Stomach (tissue), 9 donors: ENCODE results near the gene MACROD1. TPM values are rescaled to one million over a fixed set of nuclear protein-coding genes. Genes with fewer than 3 reads are reported as not detected.

Experiments used
- DNase-seq, 2 donors: peaks; one replicate each; pipeline versions ENCODE4 v3.0.0 to v3.0.0-alpha.2; 2013 to 2019
- H3K27ac ChIP-seq, 5 donors: fragments of 200-600 bp in 4 of 5; sonication (generic) in 4 of 5; one replicate each; pipeline ENCODE4 v1.5.1; 2013 to 2019; ENCODE audit warnings: mild to moderate bottlenecking in 1 of 5, moderate library complexity in 1 of 5
- H3K27me3 ChIP-seq, 3 donors: fragments of 200-600 bp; sonication (generic); one replicate each; pipeline ENCODE4 v1.5.1; 2017 to 2019; ENCODE audit warnings: mixed run types in 1 of 3
- H3K36me3 ChIP-seq, 4 donors: fragments of 200-600 bp; sonication (generic); 1 replicate in 3 of 4; 2 replicates in 1 of 4; pipeline ENCODE4 v1.5.1; 2016 to 2019
- H3K4me1 ChIP-seq, 4 donors: fragments of 200-600 bp; sonication (generic); one replicate each; pipeline ENCODE4 v1.5.1; 2016 to 2019
- H3K4me3 ChIP-seq, 4 donors: fragments of 200-600 bp; sonication (generic) in 3 of 4; one replicate each; pipeline ENCODE4 v1.5.1; 2016 to 2019; ENCODE audit warnings: mild to moderate bottlenecking in 1 of 4
- H3K9me3 ChIP-seq, 4 donors: fragments of 200-600 bp; sonication (generic); one replicate each; pipeline ENCODE4 v1.5.1; 2016 to 2019
- EP300 ChIP-seq: sonication (generic); formaldehyde crosslinking; IDR thresholded peaks from one replicate; pipeline ENCODE4 v1.6.1; 2017; ENCODE audit warnings: antibody characterized with exemption
- POLR2A ChIP-seq, 4 donors: fragments of 450-650 bp; IDR thresholded peaks; one replicate each; pipeline ENCODE4 v1.6.1; 2016; ENCODE audit warnings: antibody characterized with exemption in 4 of 4, control low read depth in 2 of 4, mild to moderate bottlenecking in 1 of 4, moderate library complexity in 1 of 4
- POLR2AphosphoS5 ChIP-seq, 3 donors: sonication (generic); formaldehyde crosslinking; IDR thresholded peaks; one replicate each; pipeline ENCODE4 v1.6.1; 2016; ENCODE audit warnings: antibody characterized with exemption in 3 of 3
- WGBS, 5 donors: extraction: QIAGEN DNeasy Blood & Tissue Kit in 3 of 5; methylation state at CpG; one replicate each; pipeline versions ENCODE4 v1.1.5 to v1.1.7; 2013 to 2018; 5-methylcytosine and 5-hydroxymethylcytosine counted together
- intact Hi-C: fragments of 100-400 bp; cut with DNase I; formaldehyde crosslinking; loops from one replicate; pipeline ENCODE4 v1.15.1; 2023; ENCODE audit warnings: low total_unique reads
- polyA plus RNA-seq, 3 donors: library from polyadenylated mRNA; stranded (reverse); fragments of 200-250 nt; gene quantifications; one replicate each; pipeline ENCODE4 v1.2.3, GENCODE V29; 2013
- total RNA-seq, 5 donors: library from RNA; depleted of rRNA; stranded (reverse); fragments of >200 nt; gene quantifications; one replicate each; pipeline versions ENCODE4 v1.1.0 to v1.2.3, GENCODE V29; 2014 to 2016
- TF ChIP-seq, protein P1 (sequence below), 7 experiments: fragments of 450-650 bp in 4 of 7; fragments of 200-600 bp in 3 of 7; sonication (generic) in 3 of 7; IDR thresholded peaks; one replicate each; pipeline ENCODE4 v1.5.1; 2016 to 2019; ENCODE audit warnings: antibody characterized with exemption in 7 of 7, control low read depth in 2 of 7, mild to moderate bottlenecking in 1 of 7
- donor health status: healthy with polysubstance abuse.
- donor health status: Bipolar disorder and iron deficiency.
- donor health status: healthy.

The MACROD1 gene
- total and polyA plus RNA-seq, 8 donors = 18.0 to 283 (median 47.4) TPM

DNA sequence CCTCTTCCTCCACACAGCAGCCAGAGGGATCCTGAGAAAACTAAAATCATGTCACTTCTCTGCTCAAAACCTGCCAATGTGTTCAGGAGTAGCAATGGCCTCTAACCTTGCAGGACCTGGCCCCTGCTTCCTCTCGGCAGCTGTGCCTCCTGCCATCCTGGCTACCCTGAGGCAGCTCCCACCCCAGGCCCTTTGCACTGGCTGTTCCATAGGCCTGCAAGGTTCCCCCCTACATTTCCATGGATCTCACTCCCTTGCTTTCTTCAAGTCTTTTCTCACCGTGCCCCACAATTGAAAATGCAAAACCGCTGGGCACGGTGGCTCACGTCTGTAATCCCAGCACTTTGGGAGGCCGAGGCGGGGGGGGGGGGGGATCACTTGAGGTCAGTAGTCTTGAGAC lies 18.0 kb upstream of the MACROD1 start:
- Histone ChIP-seq H3K4me3 (no peak overlapping the region), H3K9me3 (no peaks in the 10 kb centered on the region), H3K27ac (peak overlapping the region in 1 of 5 donors; percentile 92), H3K4me1 (peaks cover 38 to 48% (median 46%) of the 10 kb centered on the region in 4 donors), H3K36me3 (peaks cover 0 to 5% (median 0%) of the 10 kb centered on the region in 4 donors), H3K27me3 (no peaks in the 10 kb centered on the region)
- DNase-seq = no peak
- intact Hi-C loops = no loop called here
- WGBS, 5 donors = 86 to 93% (median 90%) methylated on average over 5 to 7 of the region's 7 CpGs
- TF ChIP-seq POLR2A (IDR thresholded peaks at IDR 0.05) (no peak), POLR2AphosphoS5 (IDR thresholded peaks at IDR 0.05) (no peak), EP300 (no peak)
- TF ChIP-seq, protein P1, sequence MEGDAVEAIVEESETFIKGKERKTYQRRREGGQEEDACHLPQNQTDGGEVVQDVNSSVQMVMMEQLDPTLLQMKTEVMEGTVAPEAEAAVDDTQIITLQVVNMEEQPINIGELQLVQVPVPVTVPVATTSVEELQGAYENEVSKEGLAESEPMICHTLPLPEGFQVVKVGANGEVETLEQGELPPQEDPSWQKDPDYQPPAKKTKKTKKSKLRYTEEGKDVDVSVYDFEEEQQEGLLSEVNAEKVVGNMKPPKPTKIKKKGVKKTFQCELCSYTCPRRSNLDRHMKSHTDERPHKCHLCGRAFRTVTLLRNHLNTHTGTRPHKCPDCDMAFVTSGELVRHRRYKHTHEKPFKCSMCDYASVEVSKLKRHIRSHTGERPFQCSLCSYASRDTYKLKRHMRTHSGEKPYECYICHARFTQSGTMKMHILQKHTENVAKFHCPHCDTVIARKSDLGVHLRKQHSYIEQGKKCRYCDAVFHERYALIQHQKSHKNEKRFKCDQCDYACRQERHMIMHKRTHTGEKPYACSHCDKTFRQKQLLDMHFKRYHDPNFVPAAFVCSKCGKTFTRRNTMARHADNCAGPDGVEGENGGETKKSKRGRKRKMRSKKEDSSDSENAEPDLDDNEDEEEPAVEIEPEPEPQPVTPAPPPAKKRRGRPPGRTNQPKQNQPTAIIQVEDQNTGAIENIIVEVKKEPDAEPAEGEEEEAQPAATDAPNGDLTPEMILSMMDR (IDR thresholded peaks at IDR 0.05) = no peak

GRCh38 chr11:64181506-64182411 lies 15.8 kb upstream of the MACROD1 start:
- Histone ChIP-seq H3K4me3 (no peak overlapping the region), H3K27me3 (no peaks in the 10 kb centered on the region), H3K9me3 (no peaks in the 10 kb centered on the region), H3K36me3 (no peaks in the 10 kb centered on the region), H3K4me1 (peaks cover 38 to 48% (median 45%) of the 10 kb centered on the region in 4 donors), H3K27ac (peak overlapping the region; percentile 65 to 85 (median 72))
- TF ChIP-seq POLR2A (IDR thresholded peaks at IDR 0.05) = peak in 2 of 4 donors; percentile 13 to 64
- TF ChIP-seq, protein P1 (IDR thresholded peaks at IDR 0.05) = no peak
- peak; percentile 97 to 99 (median 98) for TF ChIP-seq POLR2AphosphoS5 (IDR thresholded peaks at IDR 0.05)
- intact Hi-C loops = no loop called here
- 33 to 43% (median 38%) methylated on average over 15 to 17 of the region's 17 CpGs for WGBS, 5 donors
- peak; percentile 93 to 97 for DNase-seq

DNA sequence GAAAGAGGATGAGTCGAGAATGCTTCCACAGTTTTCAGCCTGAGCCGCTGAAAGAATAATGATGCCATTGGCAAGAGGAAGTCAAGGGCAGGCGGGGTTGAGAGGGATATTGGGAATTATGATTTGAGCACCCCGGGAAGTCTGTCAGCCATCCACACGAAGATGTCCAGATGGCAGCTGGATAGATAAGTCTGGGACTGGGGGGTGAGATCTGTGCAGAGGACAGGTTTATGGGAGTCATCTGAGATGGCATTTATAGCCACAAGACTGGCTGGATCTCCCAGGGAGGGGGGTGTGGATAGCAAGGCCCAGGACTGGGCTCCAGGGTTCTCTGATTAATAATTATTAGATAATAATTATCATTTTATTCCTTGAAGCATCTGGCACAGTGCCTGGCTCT lies 15.0 kb upstream of the MACROD1 start:
- intact Hi-C loops = no loop called here
- TF ChIP-seq POLR2AphosphoS5 (IDR thresholded peaks at IDR 0.05) (no peak), POLR2A (IDR thresholded peaks at IDR 0.05) (no peak), EP300 (no peak)
- TF ChIP-seq, protein P1 (IDR thresholded peaks at IDR 0.05) = no peak
- no peaks in the 10 kb centered on the region for H3K9me3 ChIP-seq
- peaks cover 38 to 48% (median 43%) of the 10 kb centered on the region in 4 donors for H3K4me1 ChIP-seq
- WGBS, 5 donors = 64 to 73% (median 71%) methylated on average over 5 of the region's 5 CpGs
- H3K4me3 ChIP-seq = no peak overlapping the region
- H3K27ac ChIP-seq = peak overlapping the region in 4 of 5 donors; percentile 68 to 85 (median 76)
- DNase-seq = no peak
- no peaks in the 10 kb centered on the region for H3K27me3 ChIP-seq
- H3K36me3 ChIP-seq = no peaks in the 10 kb centered on the region

DNA sequence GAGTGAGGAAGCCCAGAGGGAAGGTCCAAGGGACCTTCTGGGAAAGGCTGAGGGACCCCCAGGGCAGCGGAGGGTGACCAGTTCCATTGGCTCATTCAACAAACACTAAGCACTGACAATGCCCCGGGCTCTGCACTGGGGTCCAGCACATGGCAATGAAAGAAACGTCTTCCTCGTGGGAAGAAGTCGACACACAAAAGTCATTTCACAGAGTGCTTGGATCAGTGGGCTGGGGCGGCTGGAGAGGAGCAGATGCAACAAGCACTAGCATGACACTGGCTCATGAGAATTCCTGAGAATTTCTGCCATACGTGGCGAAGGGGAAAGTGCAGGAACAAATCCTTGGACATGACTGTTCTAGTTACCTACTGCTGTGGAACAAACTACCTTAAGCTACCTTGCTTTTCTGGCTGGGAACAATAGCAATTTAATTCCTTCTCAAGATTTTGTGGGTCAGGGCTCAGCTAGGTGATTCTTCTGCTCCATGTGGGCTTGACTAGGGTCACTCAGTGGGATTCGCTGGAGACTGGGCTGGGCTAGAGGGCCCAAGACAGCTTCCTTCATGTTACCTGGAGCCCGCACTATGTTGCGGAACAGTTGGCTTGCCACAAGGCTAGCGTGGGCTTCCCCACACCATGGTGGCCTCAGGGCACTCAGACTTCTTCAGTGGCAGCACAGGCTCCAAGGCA lies 13.2 kb upstream of the MACROD1 start:
- intact Hi-C loops = no loop called here
- Histone ChIP-seq H3K27me3 (no peaks in the 10 kb centered on the region), H3K4me1 (peaks cover 27 to 38% (median 33%) of the 10 kb centered on the region in 4 donors), H3K27ac (no peak overlapping the region), H3K9me3 (no peaks in the 10 kb centered on the region), H3K4me3 (no peak overlapping the region), H3K36me3 (no peaks in the 10 kb centered on the region)
- TF ChIP-seq, protein P1 (IDR thresholded peaks at IDR 0.05) = no peak
- TF ChIP-seq POLR2A (IDR thresholded peaks at IDR 0.05) = no peak
- no peak for TF ChIP-seq EP300
- 94 to 97% (median 95%) methylated on average over 12 of the region's 12 CpGs for WGBS, 5 donors
- no peak for DNase-seq
